ENCODE measurements around the gene KDM4C. TPM values are rescaled to one million over a fixed set of nuclear protein-coding genes. Genes with fewer than 3 reads are reported as not detected.

KDM4C gene
- polyA plus RNA-seq, 2 of the 4 experiments (the other 2 are of a cell fraction) = 9.6 to 15.6 TPM

DNA sequence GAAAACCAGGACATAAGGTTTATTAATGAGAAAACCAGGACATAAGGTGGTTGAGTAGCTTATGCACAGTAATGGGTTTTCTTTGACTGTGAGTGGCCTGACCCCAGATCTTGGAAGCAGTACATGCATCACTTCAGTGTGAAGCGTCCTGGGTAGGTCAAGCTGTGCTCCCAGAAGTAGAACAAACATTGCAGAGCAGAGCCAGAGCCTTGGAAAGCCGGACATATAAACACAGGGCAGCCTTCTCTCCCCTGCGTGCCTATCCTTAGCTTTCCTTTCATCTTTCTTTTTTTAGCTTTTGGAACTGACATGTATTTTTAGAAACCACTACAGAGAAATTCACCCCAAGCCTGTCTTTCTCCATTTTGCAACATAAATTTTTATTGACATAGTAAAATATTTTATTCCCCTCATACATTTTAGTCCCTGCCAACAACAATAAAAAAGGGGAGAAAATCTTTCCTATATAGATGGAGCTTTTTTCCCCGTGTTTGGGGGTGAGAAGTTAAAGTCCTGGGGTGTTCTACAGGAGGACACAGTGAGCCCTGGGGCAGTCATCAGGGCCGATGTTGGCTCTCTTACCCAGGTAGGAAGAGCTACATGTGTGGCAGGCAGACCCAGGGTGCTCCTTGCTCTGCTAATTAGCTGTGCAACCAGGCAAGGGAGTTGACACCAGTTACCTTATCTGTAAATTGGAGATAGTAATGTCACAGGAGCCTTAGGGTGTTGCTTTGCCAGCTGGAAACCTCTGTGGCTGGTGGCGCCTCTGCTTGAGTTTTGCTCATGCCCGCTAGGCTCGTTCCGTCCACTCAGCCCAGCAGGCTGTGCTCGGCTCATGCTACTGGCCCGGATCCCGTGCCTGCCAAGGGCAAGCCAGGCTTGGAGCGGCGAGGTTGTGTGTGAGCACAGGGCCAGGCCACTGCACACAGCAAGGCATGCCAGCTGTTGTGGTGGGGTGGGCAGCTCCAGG is 389.6 kb downstream of the KDM4C start:
- ChIA-PET CTCF (interaction anchor here (1.0 to 1.1 kb wide), 2 partner anchors 10 to 18 kb away, joined by 3 read pairs; no protein-coding TSS in a partner anchor), POLR2A (no interaction called here)
- 92% methylated on average over 13 of the region's 14 CpGs for WGBS (ENCODE audit: missing lambda C conversion rate)
- Histone ChIP-seq H3K4me2 (no peak overlapping the region), H3K4me1 (no peaks in the 10 kb centered on the region), H3K4me3 (no peak overlapping the region), H3K27ac (no peak overlapping the region), H3K9me3 (no peaks in the 10 kb centered on the region)
- DNase-seq (ENCODE audit: low read depth in 1 of 2, low spot score in 1 of 2) = no peak
- no peak for FAIRE-seq
- TF ChIP-seq ZC3H11A (IDR thresholded peaks at IDR 0.05) (no peak), CBX2 (IDR thresholded peaks at IDR 0.05; ENCODE audit: borderline replicate concordance, low read depth) (no peak)
- no peak for ATAC-seq

- no peak for ATAC-seq
- POLR2A ChIA-PET = no interaction called here
- no peak overlapping the region for H3K27ac ChIP-seq
- WGBS (ENCODE audit: missing lambda C conversion rate) = 88% methylated on average over 7 of the region's 7 CpGs
- no peaks in the 10 kb centered on the region for H3K4me1 ChIP-seq
- no peaks in the 10 kb centered on the region for H3K9me3 ChIP-seq
- DNase-seq (ENCODE audit: low read depth in 1 of 2, low spot score in 1 of 2) = no peak
- no peak for FAIRE-seq
- TF ChIP-seq HDAC2 (IDR thresholded peaks at IDR 0.05) = no peak
- TF ChIP-seq, protein P1, sequence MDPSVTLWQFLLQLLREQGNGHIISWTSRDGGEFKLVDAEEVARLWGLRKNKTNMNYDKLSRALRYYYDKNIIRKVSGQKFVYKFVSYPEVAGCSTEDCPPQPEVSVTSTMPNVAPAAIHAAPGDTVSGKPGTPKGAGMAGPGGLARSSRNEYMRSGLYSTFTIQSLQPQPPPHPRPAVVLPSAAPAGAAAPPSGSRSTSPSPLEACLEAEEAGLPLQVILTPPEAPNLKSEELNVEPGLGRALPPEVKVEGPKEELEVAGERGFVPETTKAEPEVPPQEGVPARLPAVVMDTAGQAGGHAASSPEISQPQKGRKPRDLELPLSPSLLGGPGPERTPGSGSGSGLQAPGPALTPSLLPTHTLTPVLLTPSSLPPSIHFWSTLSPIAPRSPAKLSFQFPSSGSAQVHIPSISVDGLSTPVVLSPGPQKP (IDR thresholded peaks at IDR 0.05; ENCODE audit: low read depth, low read length) = no peak
- TF ChIP-seq HOXA7 (CRISPR knock-in tag; IDR thresholded peaks at IDR 0.05) = no peak
- no peak for TF ChIP-seq NR3C1 (IDR thresholded peaks at IDR 0.05)
- H3K4me2 ChIP-seq = no peak overlapping the region
- H3K4me3 ChIP-seq = no peak overlapping the region
- CTCF ChIA-PET = interaction anchor here (1.0 to 1.1 kb wide), 2 partner anchors 11 to 17 kb away, joined by 3 read pairs; no protein-coding TSS in a partner anchor
Measured at GRCh38 chr9:7148243-7148765, 390.5 kb downstream of the KDM4C start.

- no peaks in the 10 kb centered on the region for H3K4me1 ChIP-seq
- H3K4me3 ChIP-seq = no peak overlapping the region
- no peaks in the 10 kb centered on the region for H3K9me3 ChIP-seq
- H3K27ac ChIP-seq = no peak overlapping the region
- 92% methylated on average over 5 of the region's 13 CpGs for WGBS (ENCODE audit: missing lambda C conversion rate)
- FAIRE-seq = no peak
- CTCF ChIA-PET = no interaction called here
- no peak for DNase-seq (ENCODE audit: low read depth in 1 of 2, low spot score in 1 of 2)
- no peak for ATAC-seq
- TF ChIP-seq MAX (IDR thresholded peaks at IDR 0.05) (no peak), NFE2L2 (conservative IDR thresholded peaks at IDR 0.05; ENCODE audit: low read length) (no peak), RFX5 (IDR thresholded peaks at IDR 0.05) (no peak), TP53 (CRISPR knock-in tag; IDR thresholded peaks at IDR 0.05) (no peak)
- POLR2A ChIA-PET = no interaction called here
- H3K4me2 ChIP-seq = no peak overlapping the region
Measured at GRCh38 chr9:7149258-7149657, 391.5 kb downstream of the KDM4C start.

GRCh38 chr9:7150153-7150890 is 392.5 kb downstream of the KDM4C start:
- POLR2A ChIA-PET = no interaction called here
- WGBS (ENCODE audit: missing lambda C conversion rate) = 87% methylated on average over 8 of the region's 8 CpGs
- Histone ChIP-seq H3K4me3 (no peak overlapping the region), H3K4me2 (no peak overlapping the region), H3K9me3 (no peaks in the 10 kb centered on the region), H3K4me1 (no peaks in the 10 kb centered on the region), H3K27ac (no peak overlapping the region)
- CTCF ChIA-PET = no interaction called here
- ATAC-seq (no peak), DNase-seq (ENCODE audit: low read depth in 1 of 2, low spot score in 1 of 2) (no peak), FAIRE-seq (no peak)
- TF ChIP-seq HDAC2 (IDR thresholded peaks at IDR 0.05) (no peak), POLR2A (IDR thresholded peaks at IDR 0.05; ENCODE audit: low read length) (no peak), FOSB (CRISPR knock-in tag; IDR thresholded peaks at IDR 0.05) (no peak), ATOH8 (CRISPR knock-in tag; IDR thresholded peaks at IDR 0.05; ENCODE audit: low read depth) (no peak), MYC (IDR thresholded peaks at IDR 0.05; ENCODE audit: borderline replicate concordance, low read length) (no peak), E2F6 (IDR thresholded peaks at IDR 0.05; ENCODE audit: borderline replicate concordance, low read depth) (no peak), HOXB5 (CRISPR knock-in tag; IDR thresholded peaks at IDR 0.05) (no peak), RAD21 (conservative IDR thresholded peaks at IDR 0.05 in 1 of 2, IDR thresholded peaks at IDR 0.05 in 1 of 2) (no peak), RCOR1 (IDR thresholded peaks at IDR 0.05; ENCODE audit: low read depth, low read length) (no peak), HOXA7 (CRISPR knock-in tag; IDR thresholded peaks at IDR 0.05) (no peak)

Data from A549 (cell line).